NT2/D1 (cell line): ENCODE results near the gene BCL6B.
"Not testable (repeated sequence)": the region's sequence is repeated elsewhere in the genome, so short reads cannot be mapped to it uniquely, and the experiment has no call there.

Experiments
- SUZ12 ChIP-seq: IDR thresholded peaks from 2 replicates; pipeline ENCODE4 v1.6.1; 2011; ENCODE audit not compliant: insufficient read length, insufficient read depth; ENCODE audit errors: extremely low read depth
- YY1 ChIP-seq: IDR thresholded peaks from 2 replicates; pipeline ENCODE4 v1.6.1; 2011; ENCODE audit not compliant: insufficient read length, insufficient read depth

DNA sequence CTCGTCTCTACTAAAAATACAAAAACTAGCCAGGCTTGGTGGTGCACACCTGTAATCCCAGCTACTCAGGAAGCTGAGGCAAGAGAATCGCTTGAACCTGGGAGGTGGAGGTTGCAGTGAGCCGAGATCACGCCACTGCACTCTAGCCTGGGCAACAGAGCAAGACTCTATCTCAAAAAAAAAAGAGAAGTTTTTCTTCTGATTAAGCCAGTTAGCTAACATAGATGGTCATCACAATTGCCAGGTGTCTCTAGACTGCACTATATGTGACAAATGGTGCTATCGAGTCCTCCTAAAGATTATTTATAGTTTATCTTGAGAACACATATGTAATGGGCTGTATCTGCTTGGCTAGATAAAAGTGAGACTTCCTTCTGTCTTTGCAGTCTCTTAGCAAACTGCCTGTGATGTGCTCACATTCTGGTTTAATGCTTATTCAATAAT is 29.2 kb upstream of the BCL6B start:
- not testable (repeated sequence) for TF ChIP-seq SUZ12, YY1
